CD4-positive, alpha-beta T cell treated with Interferon gamma for 1 hour (primary cell): ENCODE data around the gene TTC14.

Experiments
- DNase-seq: peaks from one replicate; pipeline ENCODE4 v3.0.0-alpha.2; 2020

The TTC14 gene

GRCh38 chr3:180640987-180641386 is 39.0 kb downstream of the TTC14 start:
- DNase-seq: no peak

- no peak for DNase-seq
These were observed 44.3 kb downstream of the TTC14 start for GRCh38 chr3:180646187-180646790.

DNA sequence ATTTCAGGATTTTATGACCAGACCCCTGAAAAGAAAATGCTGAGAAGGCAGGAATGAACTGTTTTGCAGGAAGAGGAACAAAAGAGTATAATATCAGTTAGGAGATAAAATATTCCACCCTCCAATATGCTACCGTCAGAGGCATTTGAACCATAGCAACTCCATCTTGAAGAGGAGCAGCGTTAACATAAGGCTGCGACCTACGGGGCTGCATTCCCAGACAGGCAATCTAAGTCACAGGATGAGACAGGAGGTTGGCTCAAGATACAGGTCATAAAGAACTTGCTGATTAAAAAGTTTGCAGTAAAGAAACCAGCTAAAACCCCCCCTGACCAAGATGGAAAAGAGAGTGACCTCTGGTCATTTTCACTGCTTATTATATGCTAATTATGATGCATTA is 54.4 kb downstream of the TTC14 start:
- no peak for DNase-seq

DNA sequence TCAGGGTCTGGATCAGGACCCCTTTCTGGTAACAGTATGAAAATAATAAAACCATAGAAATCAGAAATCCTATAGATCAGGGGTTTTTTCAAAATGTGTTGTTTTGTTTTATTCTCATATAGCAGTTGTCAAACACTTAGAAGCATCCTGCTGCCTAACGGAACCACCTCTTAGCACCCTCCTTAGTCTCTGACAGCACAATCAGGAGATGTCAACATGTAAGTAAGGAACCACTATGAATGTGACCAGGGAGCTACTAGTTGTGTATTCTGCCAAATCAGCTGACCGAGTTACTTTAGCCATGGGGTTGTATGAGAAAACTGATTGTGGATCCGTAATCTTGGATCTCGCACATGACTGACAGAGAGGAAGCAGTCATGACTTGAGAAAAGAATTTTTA is 55.1 kb downstream of the TTC14 start:
- no peak for DNase-seq
